HuH-7.5 (cell line): ENCODE data around the gene SUMF1.

Experiments used
- DNase-seq: peaks from one replicate; pipeline ENCODE4 v3.0.0; 2011; ENCODE audit warnings: low spot score

Gene SUMF1

GRCh38 chr3:4416427-4416945, 50.6 kb downstream of the SUMF1 start:
- no peak for DNase-seq

GRCh38 chr3:4413467-4413866, 53.6 kb downstream of the SUMF1 start:
- no peak for DNase-seq

GRCh38 chr3:4411833-4412232, 55.2 kb downstream of the SUMF1 start:
- no peak for DNase-seq

- no peak for DNase-seq
Measured at GRCh38 chr3:4411236-4411635, 55.8 kb downstream of the SUMF1 start.

- DNase-seq, result no peak
Measured at GRCh38 chr3:4410606-4411005, 56.5 kb downstream of the SUMF1 start.

- no peak for DNase-seq
Measured at GRCh38 chr3:4409971-4410573, 57.0 kb downstream of the SUMF1 start.

GRCh38 chr3:4409415-4409814, 57.7 kb downstream of the SUMF1 start:
- DNase-seq, result no peak

GRCh38 chr3:4408958-4409357, 58.1 kb downstream of the SUMF1 start:
- no peak for DNase-seq

- DNase-seq, result no peak
Measured at GRCh38 chr3:4407941-4408340, 59.1 kb downstream of the SUMF1 start.

GRCh38 chr3:4406746-4407568, 60.1 kb downstream of the SUMF1 start:
- no peak for DNase-seq

GRCh38 chr3:4404881-4405280, 62.2 kb downstream of the SUMF1 start:
- DNase-seq, result no peak

GRCh38 chr3:4401441-4401840, 65.6 kb downstream of the SUMF1 start:
- DNase-seq, result no peak

- no peak for DNase-seq
Measured at GRCh38 chr3:4399476-4399875, 67.6 kb downstream of the SUMF1 start.

GRCh38 chr3:4398941-4399245, 68.2 kb downstream of the SUMF1 start:
- no peak for DNase-seq

- no peak for DNase-seq
Measured at GRCh38 chr3:4398120-4398940, 68.7 kb downstream of the SUMF1 start.

- DNase-seq, result no peak
Measured at GRCh38 chr3:4397466-4397865, 69.6 kb downstream of the SUMF1 start.

- no peak for DNase-seq
Measured at GRCh38 chr3:4396542-4396941, 70.5 kb downstream of the SUMF1 start.

GRCh38 chr3:4396006-4396405, 71.1 kb downstream of the SUMF1 start:
- DNase-seq, result no peak

- no peak for DNase-seq
Measured at GRCh38 chr3:4395448-4395847, 71.6 kb downstream of the SUMF1 start.

- DNase-seq, result no peak
Measured at GRCh38 chr3:4394567-4394966, 72.5 kb downstream of the SUMF1 start.

GRCh38 chr3:4394048-4394447, 73.0 kb downstream of the SUMF1 start:
- no peak for DNase-seq

GRCh38 chr3:4392992-4393391, 74.1 kb downstream of the SUMF1 start:
- no peak for DNase-seq
